GM10266 (cell line): ENCODE results near the gene PPCDC.

Experiments used
- DNase-seq: peaks from one replicate; pipeline ENCODE4 v3.0.0; 2012; ENCODE audit errors: extremely low spot score
- CTCF ChIP-seq: IDR thresholded peaks from 2 replicates; pipeline ENCODE4 v1.5.1; 2012; ENCODE audit warnings: mild to moderate bottlenecking, low read depth; ENCODE audit not compliant: control insufficient read depth, insufficient read depth; ENCODE audit errors: missing control alignments

Gene PPCDC

GRCh38 chr15:75050283-75050682 lies 26.9 kb downstream of the PPCDC start:
- DNase-seq, result no peak
- no peak for TF ChIP-seq CTCF

DNA sequence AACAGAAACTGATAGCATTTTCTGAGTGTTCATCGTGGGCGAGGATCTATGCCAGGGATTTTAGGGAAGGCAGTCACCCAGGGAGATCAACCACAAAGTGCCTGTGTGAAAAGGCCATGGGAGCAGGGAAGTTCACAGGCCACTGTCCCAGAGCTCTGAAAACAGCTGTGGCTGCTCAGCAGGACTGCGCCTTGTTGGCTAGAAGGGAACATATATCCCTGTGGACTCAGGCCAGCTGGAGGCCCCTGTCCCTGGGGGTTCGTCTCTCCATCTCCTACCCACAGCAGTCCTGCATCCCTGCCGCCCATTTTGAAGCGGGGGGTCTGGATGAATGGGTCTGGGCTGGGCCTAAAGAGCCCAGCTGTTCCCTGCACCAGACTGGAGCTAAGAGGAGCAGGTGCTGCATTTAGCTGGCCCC lies 27.8 kb downstream of the PPCDC start:
- no peak for DNase-seq
- no peak for TF ChIP-seq CTCF

- no peak for DNase-seq
- TF ChIP-seq CTCF, result no peak
Measured at GRCh38 chr15:75051711-75052110, 28.3 kb downstream of the PPCDC start.

- DNase-seq, result no peak
- no peak for TF ChIP-seq CTCF
Measured at GRCh38 chr15:75052972-75053747, 29.8 kb downstream of the PPCDC start.

DNA sequence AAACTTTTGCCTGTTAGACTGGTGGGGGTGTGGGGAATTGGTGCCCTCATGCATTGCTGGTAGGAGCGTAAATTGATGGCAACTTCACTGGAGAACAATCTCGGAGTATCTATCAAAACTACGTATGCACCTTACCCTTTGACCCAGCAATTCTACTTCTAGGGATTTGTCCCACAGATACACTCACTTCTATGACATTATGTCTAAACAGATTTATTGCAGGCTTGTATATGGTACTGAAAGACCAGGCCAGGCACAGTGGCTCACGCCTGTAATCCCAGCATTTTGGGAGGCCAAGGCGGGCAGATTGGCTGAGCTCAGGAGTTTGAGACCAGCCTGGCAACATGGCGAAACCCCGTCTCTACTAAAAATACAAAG lies 30.3 kb downstream of the PPCDC start:
- TF ChIP-seq CTCF, result no peak
- no peak for DNase-seq

DNA sequence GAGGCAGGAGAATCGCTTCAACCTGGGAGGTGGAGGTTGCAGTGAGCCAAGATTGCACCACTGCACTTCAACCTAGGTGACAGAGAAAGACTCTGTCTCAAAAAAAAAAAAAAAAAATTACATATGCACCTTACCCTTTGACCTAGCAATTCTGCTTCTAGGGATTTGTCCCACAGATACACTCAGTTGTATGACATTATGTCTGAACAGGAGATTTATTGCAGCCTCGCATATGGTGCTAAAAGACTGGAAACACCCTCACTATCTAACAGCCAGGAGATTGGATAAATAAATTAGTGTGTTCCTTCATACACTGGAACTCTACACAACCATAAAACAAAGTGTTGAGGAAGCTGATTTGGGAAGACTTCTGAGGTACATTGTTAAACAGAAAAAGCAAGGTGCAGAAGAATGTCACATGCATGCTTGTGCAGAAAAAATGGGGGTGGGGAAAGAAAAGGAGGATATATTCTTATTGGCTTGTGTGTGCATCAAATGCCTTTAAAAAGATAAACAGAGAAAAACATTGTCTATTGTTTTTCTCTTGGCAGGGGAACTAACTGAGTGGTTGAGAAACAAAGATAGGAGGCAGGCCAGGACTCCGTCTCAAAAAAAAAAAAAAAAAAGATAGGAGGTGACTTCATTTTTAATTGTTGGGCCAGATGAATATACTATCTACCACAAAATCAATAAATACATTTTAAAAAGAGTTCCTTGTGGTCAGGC lies 30.9 kb downstream of the PPCDC start:
- DNase-seq, result no peak

More for the DNA sequence above, 30.9 kb downstream of the PPCDC start:
- TF ChIP-seq CTCF, result no peak
